Ascending aorta (tissue), 2 donors: ENCODE data around the gene TUBA8. TPM values are rescaled to one million over a fixed set of nuclear protein-coding genes. Genes with fewer than 3 reads are reported as not detected.
"Not testable (repeated sequence)": the region's sequence is repeated elsewhere in the genome, so short reads cannot be mapped to it uniquely, and the experiment has no call there.

Experiments
- DNase-seq, 2 donors: peaks; one replicate each; pipeline ENCODE4 v3.0.0-alpha.2; 2019; ENCODE audit warnings: low spot score in 2 of 2
- H3K27ac ChIP-seq, 2 donors: fragments of 200-600 bp; sonication (generic); one replicate each; pipeline ENCODE4 v1.5.1; 2016 to 2017; ENCODE audit warnings: mild to moderate bottlenecking in 1 of 2
- H3K27me3 ChIP-seq: fragments of 200-600 bp; sonication (generic); one replicate; pipeline ENCODE4 v1.5.1; 2017
- H3K36me3 ChIP-seq, 2 donors: fragments of 200-600 bp; sonication (generic); one replicate each; pipeline ENCODE4 v1.5.1; 2016
- H3K4me1 ChIP-seq, 2 donors: fragments of 200-600 bp; sonication (generic); one replicate each; pipeline ENCODE4 v1.5.1; 2016 to 2017; ENCODE audit warnings: mild to moderate bottlenecking in 1 of 2
- H3K4me3 ChIP-seq, 2 donors: fragments of 200-600 bp; sonication (generic); one replicate each; pipeline ENCODE4 v1.5.1; 2016 to 2017; ENCODE audit warnings: mild to moderate bottlenecking in 1 of 2
- H3K9me3 ChIP-seq, 2 donors: fragments of 200-600 bp; sonication (generic); one replicate each; pipeline ENCODE4 v1.5.1; 2016
- CTCF ChIP-seq, 3 experiments: fragments of 200-600 bp in 2 of 3; fragments of 450-650 bp in 1 of 3; sonication (generic) in 2 of 3; IDR thresholded peaks; one replicate each; pipeline ENCODE4 v1.5.1; 2016 to 2019; ENCODE audit warnings: antibody characterized with exemption in 3 of 3, mild to moderate bottlenecking in 1 of 3, moderate library complexity in 1 of 3
- intact Hi-C: fragments of 100-400 bp; cut with DNase I; formaldehyde crosslinking; loops from one replicate; pipeline ENCODE4 v1.15.1; 2023
- total RNA-seq: library from RNA; depleted of rRNA; stranded (reverse); fragments of >200 nt; gene quantifications from one replicate; pipeline ENCODE4 v1.1.0, GENCODE V29; 2016

TUBA8 gene
- total RNA-seq, 1 donor from 2014 or later: not detected

- no peak for DNase-seq
- H3K36me3 ChIP-seq: no peaks in the 10 kb centered on the region
- no peak for TF ChIP-seq CTCF (IDR thresholded peaks at IDR 0.05)
- no peaks in the 10 kb centered on the region for H3K9me3 ChIP-seq
- intact Hi-C loops: loop anchor here (10.0 kb wide), 1 partner anchor 365 kb away; no protein-coding TSS in a partner anchor
- H3K4me3 ChIP-seq: no peak overlapping the region
- H3K4me1 ChIP-seq: peaks cover 9 to 19% of the 10 kb centered on the region in 2 donors
- H3K27ac ChIP-seq: no peak overlapping the region
- H3K27me3 ChIP-seq: no peaks in the 10 kb centered on the region
These were observed 40.6 kb upstream of the TUBA8 start for GRCh38 chr22:18070041-18070440.

GRCh38 chr22:18070556-18071306, 39.9 kb upstream of the TUBA8 start:
- no peak overlapping the region for H3K27ac ChIP-seq
- H3K36me3 ChIP-seq: no peaks in the 10 kb centered on the region
- DNase-seq: no peak
- intact Hi-C loops: loop anchor here (10.0 kb wide), 1 partner anchor 366 kb away; no protein-coding TSS in a partner anchor
- no peaks in the 10 kb centered on the region for H3K27me3 ChIP-seq
- peak in 1 of 3 experiments; percentile 16 for TF ChIP-seq CTCF (IDR thresholded peaks at IDR 0.05)
- H3K4me1 ChIP-seq: peaks cover 9 to 23% of the 10 kb centered on the region in 2 donors
- H3K4me3 ChIP-seq: no peak overlapping the region
- no peaks in the 10 kb centered on the region for H3K9me3 ChIP-seq

GRCh38 chr22:18071307-18071967, 39.2 kb upstream of the TUBA8 start:
- intact Hi-C loops: loop anchor here (10.0 kb wide), 1 partner anchor 367 kb away; no protein-coding TSS in a partner anchor
- not testable (repeated sequence) for H3K36me3 ChIP-seq, H3K27ac ChIP-seq, H3K4me3 ChIP-seq, H3K9me3 ChIP-seq, DNase-seq, H3K27me3 ChIP-seq
- H3K4me1 ChIP-seq: peaks cover 9 to 23% of the 10 kb centered on the region in 2 donors

- Histone ChIP-seq H3K36me3 (no peaks in the 10 kb centered on the region), H3K9me3 (no peaks in the 10 kb centered on the region), H3K27me3 (no peaks in the 10 kb centered on the region), H3K4me3 (no peak overlapping the region), H3K27ac (no peak overlapping the region), H3K4me1 (peaks cover 9 to 26% of the 10 kb centered on the region in 2 donors)
- intact Hi-C loops: loop anchor here (10.0 kb wide), 1 partner anchor 367 kb away; no protein-coding TSS in a partner anchor
- no peak for TF ChIP-seq CTCF (IDR thresholded peaks at IDR 0.05)
- DNase-seq: no peak
These were observed 38.7 kb upstream of the TUBA8 start for GRCh38 chr22:18071968-18072310.

GRCh38 chr22:18073467-18073866, 37.1 kb upstream of the TUBA8 start:
- Histone ChIP-seq H3K4me1 (peaks cover 0 to 20% of the 10 kb centered on the region in 2 donors), H3K27me3 (no peaks in the 10 kb centered on the region), H3K4me3 (no peak overlapping the region), H3K36me3 (no peaks in the 10 kb centered on the region), H3K27ac (no peak overlapping the region), H3K9me3 (no peaks in the 10 kb centered on the region)
- no peak for DNase-seq
- intact Hi-C loops: loop anchor here (10.0 kb wide), 1 partner anchor 369 kb away; no protein-coding TSS in a partner anchor
- no peak for TF ChIP-seq CTCF (IDR thresholded peaks at IDR 0.05)

- H3K36me3 ChIP-seq, H3K27me3 ChIP-seq, H3K4me3 ChIP-seq, H3K27ac ChIP-seq, DNase-seq, H3K9me3 ChIP-seq: not testable (repeated sequence)
- peaks cover 0 to 20% of the 10 kb centered on the region in 2 donors for H3K4me1 ChIP-seq
- intact Hi-C loops: loop anchor here (10.0 kb wide), 1 partner anchor 369 kb away; no protein-coding TSS in a partner anchor
These were observed 36.7 kb upstream of the TUBA8 start for GRCh38 chr22:18073927-18074326.
